ENCODE measurements around the gene SLC9B1. TPM values are rescaled to one million over a fixed set of nuclear protein-coding genes. Genes with fewer than 3 reads are reported as not detected.
A peak's percentile ranks its signal among the peaks of the same experiment; 100 is the strongest.
"Not testable (repeated sequence)": the region's sequence is repeated elsewhere in the genome, so short reads cannot be mapped to it uniquely, and the experiment has no call there.

Gene SLC9B1
- polyA plus RNA-seq, 12 donors, result 1.1 to 3.4 (median 1.9) TPM; not detected in 2

- DNase-seq, result not testable (repeated sequence)
These were observed 141.2 kb downstream of the SLC9B1 start for GRCh38 chr4:102878349-102878748.

- not testable (repeated sequence) for DNase-seq
These were observed 141.9 kb downstream of the SLC9B1 start for GRCh38 chr4:102877477-102878106.

GRCh38 chr4:102871772-102872171 is 147.7 kb downstream of the SLC9B1 start:
- no peak for DNase-seq

GRCh38 chr4:102869569-102870197 is 149.8 kb downstream of the SLC9B1 start:
- no peak for DNase-seq

- peak; percentile 93 for DNase-seq
These were observed 150.5 kb downstream of the SLC9B1 start, which contains the start of gene CISD2 for GRCh38 chr4:102868781-102869568. CISD2 (plus strand) TSS chr4:102868992; CDS start chr4:102869085, 93 bp downstream.

GRCh38 chr4:102868153-102868780 is 151.2 kb downstream of the SLC9B1 start:
- no peak for DNase-seq

GRCh38 chr4:102867278-102868152 is 152.0 kb downstream of the SLC9B1 start:
- no peak for DNase-seq

GRCh38 chr4:102865327-102865726 is 154.2 kb downstream of the SLC9B1 start:
- not testable (repeated sequence) for DNase-seq

GRCh38 chr4:102862747-102863146 is 156.8 kb downstream of the SLC9B1 start:
- no peak for DNase-seq

- DNase-seq, result no peak
These were observed 157.5 kb downstream of the SLC9B1 start for GRCh38 chr4:102862016-102862415.

- DNase-seq, result no peak
These were observed 158.7 kb downstream of the SLC9B1 start for GRCh38 chr4:102860611-102861324.

GRCh38 chr4:102858828-102859464 is 160.6 kb downstream of the SLC9B1 start:
- no peak for DNase-seq

Other genes starting within 250 kb of the SLC9B1 start
- 100 to 1,000 TPM; 267 to 626 (median 287) TPM for gene UBE2D3, start 192.2 kb downstream of the SLC9B1 start, polyA plus RNA-seq (ENCODE audit: insufficient read length in 12 of 12)
- gene CISD2, start 150.7 kb downstream of the SLC9B1 start, polyA plus RNA-seq (ENCODE audit: insufficient read length in 12 of 12), result 10 to 100 TPM in 11 of 12 donors, not detected in 1; 21.7 to 44.5 (median 27.3) TPM
- gene SLC9B2, start 57.1 kb upstream of the SLC9B1 start, polyA plus RNA-seq (ENCODE audit: insufficient read length in 12 of 12), result 10 to 100 TPM in 9 of 12 donors, 1 to 10 TPM in 2, not detected in 1; 7.5 to 23.0 (median 13.2) TPM
- gene BDH2, start 80.1 kb upstream of the SLC9B1 start, polyA plus RNA-seq (ENCODE audit: insufficient read length in 12 of 12), result 10 to 100 TPM in 11 of 12 donors, not detected in 1; 29.4 to 68.1 (median 44.9) TPM
- gene CENPE, start 178.6 kb upstream of the SLC9B1 start, polyA plus RNA-seq (ENCODE audit: insufficient read length in 12 of 12), result 10 to 100 TPM in 4 of 12 donors, 1 to 10 TPM in 7, not detected in 1; 4.3 to 20.3 (median 8.0) TPM

All from muscle of arm (tissue), 12 donors.